ENCODE data around the gene HCK.

Gene HCK

GRCh38 chr20:32052090-32052777 lies at the start of gene HCK:
HCK (plus strand) TSS chr20:32052242.
- Histone ChIP-seq H3K4me3 (ENCODE audit: low read depth in 1 of 2, low read length in 2 of 2) (no peak within 1 kb of the TSS), H3K9ac (ENCODE audit: low read depth, low read length) (no peak within 1 kb of the TSS), H4K20me1 (ENCODE audit: insufficient read depth, low read length) (no peaks in the 10 kb centered on the region), H3K27ac (ENCODE audit: low read length) (no peak within 1 kb of the TSS), H3K4me1 (ENCODE audit: insufficient read depth, low read length) (no peaks in the 10 kb centered on the region), H3K4me2 (ENCODE audit: insufficient read depth, low read length) (no peak within 1 kb of the TSS), H3K36me3 (ENCODE audit: insufficient read depth, low read length) (no peaks in the 10 kb centered on the region), H2AFZ (ENCODE audit: low read depth, low read length) (no peak within 1 kb of the TSS), H3K79me2 (ENCODE audit: insufficient read depth, low read length) (no peaks in the 10 kb centered on the region), H3K9me3 (ENCODE audit: insufficient read depth, low read length, severe bottlenecking) (no peaks in the 10 kb centered on the region), H3K27me3 (ENCODE audit: insufficient read depth, low read length, poor library complexity) (peaks cover 3% of the 10 kb centered on the region)
- no peak for ATAC-seq (ENCODE audit: insufficient read depth, low read depth)
- no peak for TF ChIP-seq EZH2 (IDR thresholded peaks at IDR 0.05; ENCODE audit: borderline replicate concordance, low read depth, low read length, severe bottlenecking)
- TF ChIP-seq, protein P1, sequence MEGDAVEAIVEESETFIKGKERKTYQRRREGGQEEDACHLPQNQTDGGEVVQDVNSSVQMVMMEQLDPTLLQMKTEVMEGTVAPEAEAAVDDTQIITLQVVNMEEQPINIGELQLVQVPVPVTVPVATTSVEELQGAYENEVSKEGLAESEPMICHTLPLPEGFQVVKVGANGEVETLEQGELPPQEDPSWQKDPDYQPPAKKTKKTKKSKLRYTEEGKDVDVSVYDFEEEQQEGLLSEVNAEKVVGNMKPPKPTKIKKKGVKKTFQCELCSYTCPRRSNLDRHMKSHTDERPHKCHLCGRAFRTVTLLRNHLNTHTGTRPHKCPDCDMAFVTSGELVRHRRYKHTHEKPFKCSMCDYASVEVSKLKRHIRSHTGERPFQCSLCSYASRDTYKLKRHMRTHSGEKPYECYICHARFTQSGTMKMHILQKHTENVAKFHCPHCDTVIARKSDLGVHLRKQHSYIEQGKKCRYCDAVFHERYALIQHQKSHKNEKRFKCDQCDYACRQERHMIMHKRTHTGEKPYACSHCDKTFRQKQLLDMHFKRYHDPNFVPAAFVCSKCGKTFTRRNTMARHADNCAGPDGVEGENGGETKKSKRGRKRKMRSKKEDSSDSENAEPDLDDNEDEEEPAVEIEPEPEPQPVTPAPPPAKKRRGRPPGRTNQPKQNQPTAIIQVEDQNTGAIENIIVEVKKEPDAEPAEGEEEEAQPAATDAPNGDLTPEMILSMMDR (IDR thresholded peaks at IDR 0.05; ENCODE audit: borderline replicate concordance, extremely low read depth, low read length, poor library complexity, severe bottlenecking) = no peak
- DNase-seq = no peak

GRCh38 chr20:32003325-32003724 lies 48.7 kb upstream of the HCK start:
- no peak for TF ChIP-seq EZH2 (IDR thresholded peaks at IDR 0.05; ENCODE audit: borderline replicate concordance, low read depth, low read length, severe bottlenecking)
- TF ChIP-seq, protein P1 (IDR thresholded peaks at IDR 0.05; ENCODE audit: borderline replicate concordance, extremely low read depth, low read length, poor library complexity, severe bottlenecking) = no peak
- no peak overlapping the region for H3K4me2 ChIP-seq (ENCODE audit: insufficient read depth, low read length)
- ATAC-seq (ENCODE audit: insufficient read depth, low read depth) = no peak
- H2AFZ ChIP-seq (ENCODE audit: low read depth, low read length) = no peak overlapping the region
- no peak for DNase-seq
- H3K4me3 ChIP-seq (ENCODE audit: low read depth in 1 of 2, low read length in 2 of 2) = no peak overlapping the region
- H3K9ac ChIP-seq (ENCODE audit: low read depth, low read length) = no peak overlapping the region
- H4K20me1 ChIP-seq (ENCODE audit: insufficient read depth, low read length) = no peaks in the 10 kb centered on the region; the same call in 1 of the 2 replicates
- H3K27ac ChIP-seq (ENCODE audit: low read length) = no peak overlapping the region
- H3K9me3 ChIP-seq (ENCODE audit: insufficient read depth, low read length, severe bottlenecking) = no peaks in the 10 kb centered on the region
- H3K79me2 ChIP-seq (ENCODE audit: insufficient read depth, low read length) = no peaks in the 10 kb centered on the region
- no peaks in the 10 kb centered on the region for H3K4me1 ChIP-seq (ENCODE audit: insufficient read depth, low read length)
- H3K36me3 ChIP-seq (ENCODE audit: insufficient read depth, low read length) = no peaks in the 10 kb centered on the region
- H3K27me3 ChIP-seq (ENCODE audit: insufficient read depth, low read length, poor library complexity) = no peaks in the 10 kb centered on the region

- no peak for DNase-seq
- Histone ChIP-seq H3K4me2 (ENCODE audit: insufficient read depth, low read length) (no peak overlapping the region), H3K27ac (ENCODE audit: low read length) (no peak overlapping the region), H4K20me1 (ENCODE audit: insufficient read depth, low read length) (no peaks in the 10 kb centered on the region; the same call in 1 of the 2 replicates), H3K4me1 (ENCODE audit: insufficient read depth, low read length) (no peaks in the 10 kb centered on the region), H3K9me3 (ENCODE audit: insufficient read depth, low read length, severe bottlenecking) (no peaks in the 10 kb centered on the region), H3K9ac (ENCODE audit: low read depth, low read length) (no peak overlapping the region), H3K79me2 (ENCODE audit: insufficient read depth, low read length) (no peaks in the 10 kb centered on the region), H3K4me3 (ENCODE audit: low read depth in 1 of 2, low read length in 2 of 2) (no peak overlapping the region), H3K27me3 (ENCODE audit: insufficient read depth, low read length, poor library complexity) (no peaks in the 10 kb centered on the region), H3K36me3 (ENCODE audit: insufficient read depth, low read length) (no peaks in the 10 kb centered on the region), H2AFZ (ENCODE audit: low read depth, low read length) (no peak overlapping the region)
- ATAC-seq (ENCODE audit: insufficient read depth, low read depth) = no peak
- no peak for TF ChIP-seq EZH2 (IDR thresholded peaks at IDR 0.05; ENCODE audit: borderline replicate concordance, low read depth, low read length, severe bottlenecking)
- TF ChIP-seq, protein P1 (IDR thresholded peaks at IDR 0.05; ENCODE audit: borderline replicate concordance, extremely low read depth, low read length, poor library complexity, severe bottlenecking) = no peak
Measured at GRCh38 chr20:32004963-32005362, 47.1 kb upstream of the HCK start.
